H1 (cell line): ENCODE data around the gene OTUD1. TPM values are rescaled to one million over a fixed set of nuclear protein-coding genes. Genes with fewer than 3 reads are reported as not detected.

Experiments used
- EP300 ChIP-seq, 2 experiments: IDR thresholded peaks; 1 replicate in 1 of 2; 2 replicates in 1 of 2; pipeline ENCODE4 v1.6.1; 2011 to 2012; ENCODE audit warnings: low read depth in 2 of 2, low read length in 2 of 2, mild to moderate bottlenecking in 2 of 2, borderline replicate concordance in 1 of 2, inconsistent platforms in 1 of 2, moderate library complexity in 1 of 2
- polyA plus RNA-seq, 7 experiments: library from polyadenylated mRNA; depleted of rRNA in 3 of 7; stranded (reverse) in 5 of 7; unstranded in 2 of 7; fragments of >200 nt in 5 of 7; fragments of 200-250 nt in 2 of 7; gene quantifications; 1 replicate in 5 of 7; 2 replicates in 1 of 7; 4 replicates in 1 of 7; pipeline versions ENCODE4 v1.2.1 to v1.2.3, GENCODE V29; 2011 to 2013; ENCODE audit warnings: missing spikeins in 2 of 7, mixed read lengths in 2 of 7
- total RNA-seq: library from RNA; stranded (reverse); fragmentation: NEBNext Ultra II Directional; extraction: Animal tissue kit (Norgen Biotek cat#: 25700); gene quantifications from 2 replicates; pipeline ENCODE4 v1.2.1, GENCODE V29; 2021

Gene OTUD1
- total and polyA plus RNA-seq, 2 of the 8 experiments (the other 6 are each of a cell fraction or from before 2014, with no cell fraction given) = 1.3 to 7.1 TPM

DNA sequence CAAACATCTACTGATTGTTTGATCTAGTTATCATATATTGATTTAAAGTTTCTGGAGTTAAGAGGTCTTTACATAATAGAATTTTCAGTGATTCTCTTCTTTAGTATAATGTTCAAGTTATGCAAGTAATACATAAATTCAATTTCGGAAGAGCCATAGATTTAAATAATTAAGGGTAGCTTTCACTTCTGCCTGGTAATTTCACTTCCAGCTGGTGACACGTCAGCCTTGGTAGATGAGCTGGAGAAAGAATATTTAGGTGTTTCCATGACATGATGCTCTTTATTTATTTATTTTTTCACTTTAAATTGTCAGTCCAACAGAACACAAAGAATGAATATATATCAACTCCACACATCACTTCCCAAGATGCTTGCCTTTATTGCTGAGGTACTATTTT lies 5.2 kb upstream of the OTUD1 start (continued):
- TF ChIP-seq EP300 (IDR thresholded peaks at IDR 0.05; ENCODE audit: borderline replicate concordance in 1 of 2, low read depth in 2 of 2, low read length in 2 of 2) = no peak
- TF ChIP-seq, all 59 proteins: peak for 0
